ENCODE data around the gene LIMCH1.

Gene LIMCH1

GRCh38 chr4:41530741-41531140 lies 7.2 kb upstream of the LIMCH1 start:
- DNase-seq, result no peak

GRCh38 chr4:41532336-41532735 lies 5.6 kb upstream of the LIMCH1 start:
- no peak for DNase-seq

- DNase-seq, result no peak
Measured at GRCh38 chr4:41532882-41533281, 5.1 kb upstream of the LIMCH1 start.

DNA sequence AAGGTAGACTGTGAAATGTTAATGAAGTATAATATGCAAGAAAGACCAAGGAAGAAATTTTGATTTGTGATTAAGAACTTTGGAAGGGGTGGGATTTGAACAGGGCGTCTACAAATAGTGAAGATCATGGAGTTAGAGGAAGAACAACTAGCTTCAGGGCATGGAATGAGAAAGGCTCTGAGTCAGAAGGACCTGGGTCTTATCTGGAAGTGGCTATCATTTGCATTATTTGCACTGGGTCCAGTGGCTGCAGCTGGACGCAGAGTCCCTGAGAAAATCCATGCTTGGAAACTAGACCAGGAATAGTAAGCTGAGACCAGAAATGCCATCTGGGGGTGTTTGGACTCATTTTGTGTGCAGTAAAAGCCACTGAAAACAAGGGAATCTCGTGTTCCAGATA lies 4.3 kb upstream of the LIMCH1 start:
- no peak for DNase-seq

DNA sequence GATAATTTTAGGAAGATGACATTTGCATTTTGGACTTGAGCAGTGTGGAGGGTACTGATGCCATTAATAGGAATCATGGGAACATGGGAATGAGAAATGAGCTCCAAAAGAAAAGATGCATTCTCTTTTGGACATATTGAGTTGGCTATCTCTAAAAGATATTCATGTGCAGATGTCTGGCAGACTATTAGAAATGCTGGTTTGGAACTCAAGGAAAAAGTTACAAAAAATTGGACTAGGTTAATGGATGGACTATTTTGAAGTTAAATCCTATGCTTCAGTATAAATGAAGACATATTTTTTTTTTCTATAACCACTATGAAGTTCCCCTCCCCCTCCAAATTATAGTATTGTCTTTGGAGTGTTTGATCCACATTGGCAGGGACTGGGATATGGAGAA lies 3.6 kb upstream of the LIMCH1 start:
- no peak for DNase-seq

DNA sequence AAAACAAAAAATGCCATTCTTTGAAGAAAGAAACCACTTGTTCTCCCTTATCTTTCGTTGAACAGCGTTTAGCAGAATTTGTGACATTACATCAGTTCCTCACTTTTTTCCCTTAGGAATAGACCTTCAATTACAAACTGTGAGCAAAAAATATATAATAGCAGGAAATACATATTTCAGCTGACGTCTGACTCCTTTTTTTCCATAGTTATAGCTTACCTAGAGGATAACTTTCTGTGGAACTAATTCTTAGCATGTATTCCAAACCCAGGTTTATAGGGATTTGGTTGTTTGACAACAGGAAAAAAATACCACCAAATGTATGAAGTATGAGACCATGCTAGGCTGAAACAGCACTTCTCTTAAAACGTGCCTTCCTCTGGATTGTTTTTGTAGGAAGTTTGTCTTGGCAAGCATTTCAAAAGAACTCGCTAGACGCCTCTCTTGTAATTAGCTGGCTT lies 2.0 kb upstream of the LIMCH1 start:
- DNase-seq, result no peak

DNA sequence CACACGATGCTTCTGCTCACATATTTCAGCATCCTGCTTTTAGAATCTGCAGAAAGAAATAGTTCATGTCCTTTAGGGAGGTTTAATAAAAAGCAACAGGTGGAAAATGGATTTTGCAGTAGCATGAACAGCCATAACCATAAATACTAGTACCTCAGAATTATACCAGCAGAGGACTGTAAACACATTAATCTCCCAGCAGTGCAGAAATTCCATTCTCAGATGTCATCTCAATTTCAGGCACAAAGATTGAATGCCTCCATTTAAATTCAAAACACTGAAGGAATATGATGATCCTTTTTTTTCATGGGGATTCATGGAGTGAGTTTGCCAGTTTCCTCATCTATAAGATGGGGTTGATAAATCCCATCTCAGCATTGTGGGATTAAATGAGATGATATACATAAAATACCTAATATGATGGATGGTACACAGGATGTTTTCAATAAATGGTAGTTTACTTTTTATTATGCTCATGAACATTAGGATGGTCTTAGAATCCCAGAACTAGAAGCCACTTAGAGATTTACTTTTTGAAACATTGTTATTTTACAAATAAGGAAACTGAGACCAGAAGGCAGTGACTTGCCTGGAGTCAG lies 566 bp upstream of the LIMCH1 start:
- DNase-seq, result no peak

GRCh38 chr4:41538887-41539498 lies 1.0 kb downstream of the LIMCH1 start:
- no peak for DNase-seq

DNA sequence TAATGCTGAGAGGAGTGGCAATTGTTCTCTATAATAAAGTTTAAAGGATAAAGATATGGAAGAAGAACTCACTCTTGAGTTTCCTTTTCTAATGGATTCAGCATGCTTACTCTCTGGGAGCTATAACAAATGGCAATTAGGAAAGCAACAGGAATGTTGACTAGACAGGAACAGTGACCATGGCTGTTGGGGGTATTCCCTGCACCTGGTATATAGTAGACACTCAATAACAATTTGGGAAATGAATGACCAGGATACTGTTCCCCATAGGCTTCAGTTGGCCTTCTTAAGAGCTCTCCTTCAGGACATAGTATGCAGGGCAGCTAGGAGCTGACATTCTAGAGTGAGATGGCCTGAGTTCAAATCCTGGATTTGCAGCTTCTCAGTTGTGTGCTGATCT lies 1.8 kb downstream of the LIMCH1 start:
- DNase-seq, result no peak

DNA sequence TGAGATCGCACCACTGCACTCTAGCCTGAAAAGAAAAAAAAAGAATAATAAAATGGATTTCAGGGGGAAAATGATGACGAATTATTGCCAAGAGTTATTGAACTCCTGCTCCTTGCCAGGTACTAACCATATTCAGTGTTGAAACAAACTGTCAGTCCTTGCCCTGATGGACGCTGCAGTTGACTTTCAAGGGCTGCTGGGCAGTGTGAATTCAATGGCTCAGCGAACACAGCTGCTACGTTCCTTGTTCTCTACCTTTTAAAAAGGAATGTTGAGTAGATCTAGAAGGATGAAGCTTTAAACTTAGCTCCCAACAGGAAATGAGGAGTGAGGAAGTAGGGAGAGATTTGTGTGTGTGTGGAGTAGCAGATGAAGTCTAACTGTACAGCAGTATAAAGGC lies 2.7 kb downstream of the LIMCH1 start:
- DNase-seq, result no peak

DNA sequence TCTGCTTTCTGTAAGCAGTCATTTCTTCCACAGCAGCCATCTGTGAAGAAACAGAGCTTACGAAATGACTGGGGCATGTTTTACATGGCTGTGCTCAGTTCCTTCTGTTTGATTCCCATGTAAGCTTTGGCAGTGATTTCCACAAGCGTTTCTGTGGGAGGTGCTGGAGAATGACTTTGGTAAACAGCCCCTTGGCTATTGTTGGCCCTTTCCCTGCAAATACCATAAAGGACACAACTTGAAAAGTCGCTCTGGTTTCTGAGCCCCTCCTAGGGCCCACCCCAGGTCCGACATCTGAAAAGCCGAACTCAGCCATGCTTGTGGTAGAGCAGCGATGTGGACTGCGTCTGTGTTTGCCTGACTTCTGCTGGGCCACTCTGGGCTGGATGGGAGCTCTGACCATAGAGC lies 3.7 kb downstream of the LIMCH1 start:
- no peak for DNase-seq

GRCh38 chr4:41542526-41543275 lies 4.7 kb downstream of the LIMCH1 start:
- DNase-seq, result no peak

- DNase-seq, result no peak
Measured at GRCh38 chr4:41545238-41545637, 7.3 kb downstream of the LIMCH1 start.

- DNase-seq, result no peak
Measured at GRCh38 chr4:41546638-41547037, 8.7 kb downstream of the LIMCH1 start.

- no peak for DNase-seq
Measured at GRCh38 chr4:41548305-41548880, 10.4 kb downstream of the LIMCH1 start.

DNA sequence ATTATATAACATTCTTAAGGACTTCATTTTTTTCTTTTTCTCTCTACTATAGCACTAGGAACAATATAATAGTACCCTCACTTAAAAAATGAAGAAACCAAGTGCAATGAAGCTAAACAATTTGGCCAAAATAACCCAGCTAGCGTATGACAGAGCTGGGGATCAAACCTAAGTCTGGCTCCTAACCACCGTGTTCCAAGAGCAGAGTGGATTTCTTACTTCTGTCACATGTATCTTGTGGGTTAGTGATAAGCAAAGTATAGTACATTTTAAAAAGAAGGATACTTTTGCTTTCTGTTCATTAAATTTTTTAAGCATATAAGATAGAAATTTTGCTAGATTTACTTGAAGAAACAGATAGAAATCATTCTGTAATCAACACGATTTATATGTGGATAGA lies 11.5 kb downstream of the LIMCH1 start:
- DNase-seq, result no peak

- DNase-seq, result no peak
Measured at GRCh38 chr4:41550308-41550707, 12.4 kb downstream of the LIMCH1 start.

DNA sequence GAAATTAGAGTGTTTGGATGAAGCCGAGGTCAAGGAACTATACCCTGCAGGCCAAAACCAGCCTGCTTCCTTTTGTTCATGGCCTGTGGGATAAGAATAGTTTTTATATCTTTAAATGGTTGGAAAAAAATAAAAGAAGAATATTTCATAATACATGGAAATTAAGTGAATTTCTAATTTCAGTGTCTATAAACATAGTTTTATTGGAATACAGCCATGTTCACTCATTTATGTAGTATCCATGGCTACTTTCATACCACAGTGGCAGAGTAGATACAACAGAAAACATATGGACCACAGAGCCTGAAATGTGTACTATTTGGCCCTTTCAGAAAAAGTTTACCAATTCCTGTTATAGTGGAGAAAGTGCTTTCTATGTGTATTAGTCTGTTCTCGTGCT lies 13.6 kb downstream of the LIMCH1 start:
- DNase-seq, result no peak

DNA sequence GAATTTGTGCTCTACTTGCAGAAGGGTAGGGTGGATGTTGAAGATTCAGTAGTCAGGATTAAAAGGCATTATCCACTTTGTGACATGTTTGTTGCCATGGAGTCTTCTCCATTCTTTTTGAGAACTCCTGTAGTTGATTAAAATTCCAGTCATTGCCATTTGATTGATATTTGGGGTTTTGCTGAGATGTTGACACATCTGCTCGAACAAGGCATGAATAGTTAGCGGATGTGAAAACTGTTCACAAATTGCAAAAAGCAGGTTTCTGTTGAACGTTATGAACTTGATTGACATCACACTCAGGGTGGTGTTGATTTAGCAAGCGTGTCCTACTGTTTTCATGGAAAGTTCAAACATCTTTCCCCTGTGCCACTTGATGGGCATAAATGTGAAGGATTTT lies 16.9 kb downstream of the LIMCH1 start:
- DNase-seq, result no peak

GRCh38 chr4:41556526-41556925 lies 18.6 kb downstream of the LIMCH1 start:
- no peak for DNase-seq

DNA sequence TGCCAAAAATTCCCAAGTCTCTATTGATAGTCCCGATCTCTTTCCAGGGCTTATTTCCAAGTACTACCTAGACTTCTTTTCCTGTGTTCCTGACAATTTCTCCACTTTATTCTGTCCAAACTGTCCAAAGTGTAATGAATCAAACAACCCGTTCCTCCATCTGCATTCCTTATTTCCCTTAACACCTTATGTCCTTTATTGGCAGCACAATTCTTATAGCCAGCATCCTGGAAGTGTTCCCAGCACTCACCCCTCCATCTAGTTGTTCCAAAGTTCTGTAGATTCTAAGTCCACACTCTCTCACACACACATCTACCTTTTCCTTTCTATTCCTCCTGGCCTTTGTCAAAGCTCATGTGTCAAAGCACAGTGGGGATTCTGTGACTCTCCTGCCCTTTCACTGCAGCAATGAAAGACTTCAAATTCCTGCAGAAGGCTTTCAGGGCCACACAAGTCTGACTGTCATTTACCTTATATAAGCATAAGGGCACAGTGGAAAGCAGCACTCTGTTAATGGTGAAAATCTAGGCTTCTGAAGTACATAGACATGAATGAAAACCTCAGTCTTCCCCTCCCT lies 22.1 kb downstream of the LIMCH1 start:
- no peak for DNase-seq

DNA sequence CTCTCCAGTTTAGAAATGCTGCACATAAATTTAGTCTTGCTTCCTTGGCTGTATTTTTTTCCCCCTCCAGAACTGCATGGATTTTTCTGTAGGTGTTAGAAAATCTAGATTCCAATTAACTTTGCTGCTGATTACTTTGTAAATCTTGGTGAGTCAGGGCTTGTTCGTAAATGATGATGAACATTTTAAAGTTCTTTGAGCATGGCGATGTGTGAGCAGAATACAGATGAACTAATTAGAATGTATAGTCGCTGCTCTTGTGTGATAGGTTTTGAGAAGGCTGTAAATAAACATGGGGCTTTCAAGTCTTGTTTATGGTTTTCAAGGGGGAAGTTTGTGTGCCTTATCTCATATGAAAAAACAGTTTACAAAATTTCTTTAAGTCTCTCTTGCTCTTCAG lies 23.3 kb downstream of the LIMCH1 start:
- DNase-seq, result no peak

DNA sequence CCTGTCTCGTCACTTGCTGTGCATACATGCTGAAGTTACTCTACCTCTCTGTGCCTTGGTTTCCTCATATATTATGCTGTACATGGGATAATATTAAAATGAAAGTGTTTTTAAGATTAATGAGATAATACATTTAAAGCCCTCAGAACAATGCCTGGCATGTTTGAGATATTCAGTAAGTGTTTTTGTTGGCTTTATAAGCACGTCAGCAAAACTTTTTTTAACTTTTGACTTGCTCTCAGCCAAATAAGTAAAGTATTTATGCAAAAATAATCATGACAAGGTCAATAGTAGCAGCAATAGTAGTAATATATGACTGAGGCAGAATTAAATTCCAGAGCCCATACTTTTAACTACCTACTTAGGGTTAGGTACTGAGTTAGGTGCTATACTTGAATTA lies 29.2 kb downstream of the LIMCH1 start:
- DNase-seq, result no peak

GRCh38 chr4:41568363-41568762 lies 30.4 kb downstream of the LIMCH1 start:
- DNase-seq, result no peak
